Muscle of leg (tissue), 11 donors: ENCODE data around the gene FAM120A. TPM values are rescaled to one million over a fixed set of nuclear protein-coding genes. Genes with fewer than 3 reads are reported as not detected.
A peak's percentile ranks its signal among the peaks of the same experiment; 100 is the strongest.

Experiments used
- DNase-seq: peaks from one replicate; pipeline ENCODE4 v3.0.0; 2013
- H3K27ac ChIP-seq: one replicate; pipeline ENCODE4 v1.5.1; 2013; ENCODE audit warnings: mild to moderate bottlenecking, low read length, control low read depth
- H3K27me3 ChIP-seq: one replicate; pipeline ENCODE4 v1.6.1; 2013; ENCODE audit warnings: low read length; ENCODE audit not compliant: control insufficient read depth, insufficient read depth
- H3K36me3 ChIP-seq: one replicate; pipeline ENCODE4 v1.6.1; 2013; ENCODE audit warnings: low read length; ENCODE audit not compliant: control insufficient read depth, insufficient read depth
- H3K4me1 ChIP-seq: one replicate; pipeline ENCODE4 v1.6.1; 2013; ENCODE audit warnings: low read length; ENCODE audit not compliant: control insufficient read depth, insufficient read depth
- H3K4me3 ChIP-seq: one replicate; pipeline ENCODE4 v1.5.1; 2013; ENCODE audit warnings: low read length, control low read depth
- H3K9me3 ChIP-seq: replicated peaks from 2 replicates; pipeline ENCODE4 v1.6.1; 2013; ENCODE audit warnings: low read depth, low read length; ENCODE audit not compliant: control insufficient read depth
- WGBS: methylation state at CpG from one replicate; pipeline ENCODE4 v1.1.5; 2013; ENCODE audit warnings: missing lambda C conversion rate; ENCODE audit not compliant: insufficient coverage; 5-methylcytosine and 5-hydroxymethylcytosine counted together
- polyA plus RNA-seq, 8 donors: library from polyadenylated mRNA; unstranded; fragments of 120-200 nt; gene quantifications; one replicate each; pipeline versions ENCODE4 v1.2.1 to v1.2.3, GENCODE V29; 2013; ENCODE audit warnings: inconsistent platforms in 1 of 8, low replicate concordance in 1 of 8; ENCODE audit not compliant: insufficient read length in 8 of 8, insufficient read depth in 1 of 8
- total RNA-seq: library from RNA; stranded (reverse); fragments of 120-200 nt; gene quantifications from one replicate; pipeline ENCODE4 v1.2.4, GENCODE V29; 2013

Gene FAM120A
- total and polyA plus RNA-seq, 9 donors, result 45.8 to 68.3 (median 61.3) TPM

DNA sequence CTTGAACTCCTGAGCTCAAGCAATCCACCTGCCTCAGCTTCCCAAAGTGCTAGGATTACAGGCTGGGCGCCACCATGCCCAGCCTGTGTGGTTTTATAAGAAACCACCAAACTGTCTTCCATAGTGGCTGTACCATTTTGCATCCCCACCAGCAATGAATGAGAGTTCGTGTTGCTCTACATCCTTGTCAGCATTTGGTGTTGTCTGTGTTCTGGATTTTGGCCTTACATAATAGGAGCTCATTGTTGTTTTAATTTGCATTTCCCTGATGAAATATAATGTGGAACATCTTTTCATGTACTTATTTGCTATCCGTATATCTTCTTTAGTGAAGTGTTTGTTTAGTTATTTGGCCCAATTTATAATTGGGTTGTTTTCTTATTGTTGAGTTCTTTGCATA, 154.7 kb downstream of the FAM120A start:
- DNase-seq, result no peak
- no CpG with 5 or more reads among the region's 3 CpGs for WGBS
- Histone ChIP-seq H3K27ac (no peak overlapping the region), H3K4me3 (no peak overlapping the region), H3K36me3 (no peaks in the 10 kb centered on the region), H3K4me1 (peaks cover 3% of the 10 kb centered on the region), H3K27me3 (no peaks in the 10 kb centered on the region), H3K9me3 (peaks cover 29% of the 10 kb centered on the region)

GRCh38 chr9:93610206-93610605, 158.7 kb downstream of the FAM120A start:
- Histone ChIP-seq H3K27me3 (no peaks in the 10 kb centered on the region), H3K27ac (no peak overlapping the region), H3K9me3 (peaks cover 27% of the 10 kb centered on the region), H3K4me1 (peaks cover 5% of the 10 kb centered on the region), H3K36me3 (peaks cover 4% of the 10 kb centered on the region), H3K4me3 (no peak overlapping the region)
- DNase-seq, result no peak
- no CpG with 5 or more reads among the region's 1 CpG for WGBS

DNA sequence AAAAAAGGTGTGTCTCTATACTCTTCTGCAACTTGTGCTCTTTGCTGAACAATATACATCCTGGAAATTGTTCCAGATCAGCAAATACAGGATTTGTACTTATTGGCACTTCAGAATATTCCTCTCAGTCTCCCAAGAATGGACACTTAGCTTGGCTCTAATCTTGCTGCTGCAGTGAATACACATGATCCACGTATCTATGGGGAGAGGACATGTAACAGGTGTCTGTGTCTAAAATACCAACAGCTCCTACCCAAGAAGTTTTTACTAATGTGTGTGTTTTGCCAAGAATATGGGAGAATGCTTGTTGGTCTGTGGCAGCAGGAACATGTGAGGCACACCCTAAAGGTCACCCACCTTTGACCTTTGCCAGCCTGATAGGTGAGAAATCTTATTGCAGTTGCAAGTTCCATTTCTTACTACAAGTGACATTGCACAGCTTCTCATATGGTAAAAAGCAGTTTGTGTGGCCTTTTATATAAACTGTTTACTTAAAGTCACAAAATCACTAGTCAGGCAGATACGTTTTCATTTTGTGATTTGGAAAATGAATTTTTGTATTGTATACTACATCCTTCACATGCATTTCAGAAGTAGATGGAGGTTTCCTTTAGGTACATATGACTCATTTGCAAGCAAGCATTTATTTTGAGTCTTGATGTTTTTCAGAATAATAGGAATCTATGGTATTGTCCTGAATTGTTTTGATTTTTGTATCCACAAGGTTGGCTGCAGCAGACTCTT, 160.7 kb downstream of the FAM120A start:
- H3K4me1 ChIP-seq, result peaks cover 9% of the 10 kb centered on the region
- WGBS, result no CpG with 5 or more reads among the region's 2 CpGs

GRCh38 chr9:93612796-93613154, 161.3 kb downstream of the FAM120A start:
- Histone ChIP-seq H3K9me3 (peaks cover 20% of the 10 kb centered on the region), H3K4me3 (no peak overlapping the region), H3K27ac (no peak overlapping the region), H3K36me3 (peaks cover 4% of the 10 kb centered on the region), H3K4me1 (peaks cover 10% of the 10 kb centered on the region), H3K27me3 (no peaks in the 10 kb centered on the region)
- DNase-seq, result peak; percentile 27
- 64% methylated on average over 2 of the region's 5 CpGs for WGBS

More for the DNA sequence above, 160.7 kb downstream of the FAM120A start:
- Histone ChIP-seq H3K4me3 (no peak overlapping the region), H3K27ac (no peak overlapping the region), H3K36me3 (peaks cover 4% of the 10 kb centered on the region), H3K27me3 (no peaks in the 10 kb centered on the region), H3K9me3 (peaks cover 23% of the 10 kb centered on the region)
- DNase-seq, result no peak

DNA sequence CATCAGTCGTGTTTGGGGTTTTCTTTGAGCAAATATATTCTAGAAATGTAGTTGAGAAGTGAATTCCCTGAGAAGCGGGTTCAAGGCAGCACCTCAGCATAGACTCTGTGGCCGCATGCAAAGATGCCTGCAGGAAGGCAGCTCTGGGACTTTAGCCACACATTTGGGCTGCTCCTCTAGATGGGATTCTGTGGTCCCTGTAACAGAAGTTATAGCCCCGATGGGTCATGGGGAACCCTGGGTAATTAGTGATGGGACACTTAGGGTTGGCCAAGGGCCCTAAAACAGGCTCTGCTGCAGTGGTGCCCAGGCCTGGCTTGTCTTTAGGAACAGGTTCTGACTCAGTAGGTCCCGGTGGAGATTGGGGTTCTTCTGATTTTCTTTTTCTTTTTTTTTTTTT, 161.7 kb downstream of the FAM120A start:
- H3K27ac ChIP-seq, result no peak overlapping the region
- peaks cover 4% of the 10 kb centered on the region for H3K36me3 ChIP-seq
- H3K9me3 ChIP-seq, result peaks cover 17% of the 10 kb centered on the region
- no peak for DNase-seq
- H3K4me1 ChIP-seq, result peaks cover 13% of the 10 kb centered on the region
- 77% methylated on average over 2 of the region's 5 CpGs for WGBS
- no peak overlapping the region for H3K4me3 ChIP-seq
- H3K27me3 ChIP-seq, result no peaks in the 10 kb centered on the region

GRCh38 chr9:93613791-93614190, 162.3 kb downstream of the FAM120A start:
- no peak overlapping the region for H3K4me3 ChIP-seq
- DNase-seq, result no peak
- H3K36me3 ChIP-seq, result peaks cover 4% of the 10 kb centered on the region
- WGBS, result 0% methylated on average over 1 of the region's 3 CpGs
- H3K27me3 ChIP-seq, result no peaks in the 10 kb centered on the region
- peaks cover 14% of the 10 kb centered on the region for H3K9me3 ChIP-seq
- peaks cover 13% of the 10 kb centered on the region for H3K4me1 ChIP-seq
- H3K27ac ChIP-seq, result no peak overlapping the region

DNA sequence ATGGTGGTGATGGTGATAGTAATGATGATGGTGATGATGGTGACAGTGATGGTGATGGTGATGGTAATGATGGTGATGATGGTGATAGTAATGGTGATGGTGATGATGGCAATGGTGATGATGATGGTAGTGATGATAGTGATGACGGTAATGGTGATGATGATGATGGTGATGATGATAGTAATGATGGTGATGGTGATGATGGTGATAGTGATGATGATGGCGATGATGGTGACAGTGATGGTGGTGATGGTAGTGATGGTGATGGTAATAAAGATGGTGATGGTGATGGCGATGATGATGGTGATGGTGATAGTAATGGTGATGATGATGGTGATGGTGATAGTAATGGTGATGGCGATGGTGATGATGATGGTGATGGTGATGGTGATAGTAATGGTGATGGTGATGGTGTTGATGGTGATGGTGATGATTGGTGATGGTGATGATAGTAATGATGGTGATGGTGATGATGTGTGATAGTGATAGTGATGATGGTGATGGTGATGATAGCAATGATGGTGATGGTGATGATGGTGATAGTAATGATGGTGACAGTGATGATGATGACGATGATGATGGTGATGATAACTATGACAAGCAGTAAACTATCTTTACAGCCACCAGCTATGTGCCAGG, 163.5 kb downstream of the FAM120A start:
- Histone ChIP-seq H3K4me3 (no peak overlapping the region), H3K36me3 (peaks cover 4% of the 10 kb centered on the region), H3K4me1 (peaks cover 13% of the 10 kb centered on the region), H3K27ac (no peak overlapping the region), H3K9me3 (peaks cover 7% of the 10 kb centered on the region), H3K27me3 (no peaks in the 10 kb centered on the region)
- 87% methylated on average over 4 of the region's 5 CpGs for WGBS
- no peak for DNase-seq

Other genes with a start within 250 kb of the FAM120A start
- gene FAM120AOS, start 1.9 kb downstream of the FAM120A start, total RNA-seq, result 28.4 TPM
- 10 to 100 TPM; 34.8 to 41.8 (median 37.6) TPM for gene FAM120AOS, start 1.9 kb downstream of the FAM120A start, polyA plus RNA-seq
- gene PHF2, start 124.9 kb downstream of the FAM120A start, total RNA-seq, result 21.3 TPM
- gene PHF2, start 124.9 kb downstream of the FAM120A start, polyA plus RNA-seq, result 10 to 100 TPM; 32.3 to 45.8 (median 36.6) TPM